Activated CD8-positive, alpha-beta memory T cell treated with anti-CD3 and anti-CD28 coated beads, Interleukin-2, amount 10 ng/mL, durations not matched to agents 7 days and 5 days (primary cell): ENCODE data around the gene PIH1D2. TPM values are rescaled to one million over a fixed set of nuclear protein-coding genes. Genes with fewer than 3 reads are reported as not detected.
"Not testable (repeated sequence)": the region's sequence is repeated elsewhere in the genome, so short reads cannot be mapped to it uniquely, and the experiment has no call there.

Experiments used
- ATAC-seq: fragments of 150-1000 bp; cut with Tn5 transposase; one replicate; pipeline ENCODE4 v1.10.0; 2021; ENCODE audit warnings: moderate library complexity
- CTCF ChIA-PET: fragments of 350-600 bp; sonication (Branson Sonifier 250); formaldehyde crosslinking; loops from one replicate; lab custom pipeline; 2021; ENCODE audit warnings: antibody characterized with exemption; lab: Charles Lee
- DNase-seq: peaks from one replicate; pipeline ENCODE4 v3.0.0-alpha.2; 2020
- H3K27ac Mint-ChIP-seq: one replicate; pipeline ENCODE4 v1.8.0; 2021; ENCODE audit warnings: mild to moderate bottlenecking, mixed read lengths
- H3K27me3 Mint-ChIP-seq: one replicate; pipeline ENCODE4 v1.8.0; 2021; ENCODE audit warnings: mixed read lengths
- H3K36me3 Mint-ChIP-seq: one replicate; pipeline ENCODE4 v1.8.0; 2021; ENCODE audit warnings: mild to moderate bottlenecking, mixed read lengths
- H3K4me1 Mint-ChIP-seq: one replicate; pipeline ENCODE4 v1.8.0; 2021; ENCODE audit warnings: mixed read lengths
- H3K4me3 Mint-ChIP-seq: one replicate; pipeline ENCODE4 v1.8.0; 2021; ENCODE audit warnings: mild to moderate bottlenecking, moderate library complexity, mixed read lengths
- H3K9me3 Mint-ChIP-seq: one replicate; pipeline ENCODE4 v1.8.0; 2022; ENCODE audit warnings: low read depth, mixed read lengths
- total RNA-seq, 2 experiments: library from RNA; stranded (reverse); gene quantifications; one replicate each; pipeline ENCODE4 v1.2.3, GENCODE V29; 2021

Gene PIH1D2
- total RNA-seq, 2 experiments from 2014 or later: 0.49 TPM; not detected in 1

- H3K9me3 Mint-ChIP-seq: no peaks in the 10 kb centered on the region
- no peak overlapping the region for H3K4me3 Mint-ChIP-seq
- CTCF ChIA-PET: interaction anchor here (1.2 kb wide), 1 partner anchor 17 kb away, joined by 4 read pairs; no protein-coding TSS in a partner anchor
- ATAC-seq: no peak
- DNase-seq: no peak
- H3K4me1 Mint-ChIP-seq: no peaks in the 10 kb centered on the region
- no peak overlapping the region for H3K27ac Mint-ChIP-seq
- H3K36me3 Mint-ChIP-seq: peaks cover 20% of the 10 kb centered on the region
- H3K27me3 Mint-ChIP-seq: no peaks in the 10 kb centered on the region
These were observed 22.4 kb upstream of the PIH1D2 start for GRCh38 chr11:112096194-112096593.

- H3K4me3 Mint-ChIP-seq, H3K4me1 Mint-ChIP-seq, H3K27me3 Mint-ChIP-seq, ATAC-seq, H3K27ac Mint-ChIP-seq, H3K9me3 Mint-ChIP-seq, DNase-seq: not testable (repeated sequence)
- peaks cover 26% of the 10 kb centered on the region for H3K36me3 Mint-ChIP-seq
- CTCF ChIA-PET: interaction anchor here (0.7 kb wide), 1 partner anchor 9 kb away, joined by 3 read pairs; the partner anchor contains the start of genes SDHD and TIMM8B
These were observed 21.5 kb upstream of the PIH1D2 start for GRCh38 chr11:112095302-112095701.

- H3K4me1 Mint-ChIP-seq: peaks cover 58% of the 10 kb centered on the region
- H3K27ac Mint-ChIP-seq: peak overlapping the region; percentile 92
- H3K4me3 Mint-ChIP-seq: peak overlapping the region; percentile 94
- no peaks in the 10 kb centered on the region for H3K9me3 Mint-ChIP-seq
- H3K36me3 Mint-ChIP-seq: peaks cover 67% of the 10 kb centered on the region
- no peaks in the 10 kb centered on the region for H3K27me3 Mint-ChIP-seq
- CTCF ChIA-PET: interaction anchor here (1.0 to 2.1 kb wide), 5 partner anchors 8 to 310 kb away, joined by 3 to 12 read pairs (median 5); partner anchors contain the start of genes NKAPD1 and PIH1D2
- ATAC-seq (no peak), DNase-seq (no peak)
These were observed 13.4 kb upstream of the PIH1D2 start for GRCh38 chr11:112087212-112087611.

- DNase-seq (peak; percentile 97), ATAC-seq (peak; percentile 89)
- H3K27me3 Mint-ChIP-seq: no peaks in the 10 kb centered on the region
- H3K4me1 Mint-ChIP-seq: peaks cover 60% of the 10 kb centered on the region
- peaks cover 65% of the 10 kb centered on the region for H3K36me3 Mint-ChIP-seq
- peak within 1 kb of the TSS; percentile 94 for H3K4me3 Mint-ChIP-seq
- H3K27ac Mint-ChIP-seq: peak within 1 kb of the TSS; percentile 92
- CTCF ChIA-PET: interaction anchor here (0.7 to 2.1 kb wide), 7 partner anchors 8 to 310 kb away, joined by 3 to 12 read pairs (median 3); partner anchors contain the start of genes NKAPD1 and PIH1D2
- no peaks in the 10 kb centered on the region for H3K9me3 Mint-ChIP-seq
These were observed 12.8 kb upstream of the PIH1D2 start, which contains the start of the genes SDHD and TIMM8B for GRCh38 chr11:112086422-112087191. SDHD (plus strand) TSS chr11:112086873; CDS start chr11:112086908, 35 bp downstream. TIMM8B (minus strand) TSS chr11:112086756; CDS start chr11:112086723, 33 bp downstream.

GRCh38 chr11:112085822-112086421, 12.1 kb upstream of the PIH1D2 start:
- Mint-ChIP-seq H3K4me3 (peak overlapping the region; percentile 94), H3K27me3 (no peaks in the 10 kb centered on the region), H3K4me1 (peaks cover 62% of the 10 kb centered on the region), H3K36me3 (peaks cover 61% of the 10 kb centered on the region), H3K27ac (peak overlapping the region; percentile 92), H3K9me3 (no peaks in the 10 kb centered on the region)
- ATAC-seq (peak; percentile 54), DNase-seq (peak; percentile 71)
- CTCF ChIA-PET: interaction anchor here (0.7 to 2.1 kb wide), 6 partner anchors 9 to 194 kb away, joined by 3 to 12 read pairs (median 4); partner anchors contain the start of genes NKAPD1 and PIH1D2

- DNase-seq (peak; percentile 61), ATAC-seq (peak; percentile 13)
- Mint-ChIP-seq H3K36me3 (peaks cover 54% of the 10 kb centered on the region), H3K9me3 (no peaks in the 10 kb centered on the region), H3K27ac (peak overlapping the region; percentile 67), H3K4me3 (no peak overlapping the region), H3K27me3 (no peaks in the 10 kb centered on the region), H3K4me1 (peaks cover 46% of the 10 kb centered on the region)
- CTCF ChIA-PET: interaction anchor here (1.2 to 1.3 kb wide), 2 partner anchors 8 to 31 kb away, joined by 3 to 5 read pairs; no protein-coding TSS in a partner anchor
These were observed 8.9 kb upstream of the PIH1D2 start for GRCh38 chr11:112082729-112083128.

- DNase-seq (no peak), ATAC-seq (no peak)
- no peaks in the 10 kb centered on the region for H3K27me3 Mint-ChIP-seq
- peaks cover 1% of the 10 kb centered on the region for H3K4me1 Mint-ChIP-seq
- no peak overlapping the region for H3K4me3 Mint-ChIP-seq
- no peak overlapping the region for H3K27ac Mint-ChIP-seq
- H3K36me3 Mint-ChIP-seq: peaks cover 17% of the 10 kb centered on the region
- CTCF ChIA-PET: interaction anchor here (0.6 to 1.0 kb wide), 2 partner anchors 9 to 1631 kb away, joined by 3 to 4 read pairs; no protein-coding TSS in a partner anchor
- H3K9me3 Mint-ChIP-seq: no peaks in the 10 kb centered on the region
These were observed 10.9 kb downstream of the PIH1D2 start for GRCh38 chr11:112062923-112063322.

GRCh38 chr11:112058103-112058502, 15.7 kb downstream of the PIH1D2 start:
- DNase-seq (no peak), ATAC-seq (no peak)
- H3K4me3 Mint-ChIP-seq: no peak overlapping the region
- H3K27ac Mint-ChIP-seq: no peak overlapping the region
- no peaks in the 10 kb centered on the region for H3K27me3 Mint-ChIP-seq
- H3K36me3 Mint-ChIP-seq: peaks cover 46% of the 10 kb centered on the region
- no peaks in the 10 kb centered on the region for H3K9me3 Mint-ChIP-seq
- CTCF ChIA-PET: no interaction called here
- H3K4me1 Mint-ChIP-seq: peaks cover 18% of the 10 kb centered on the region

- H3K9me3 Mint-ChIP-seq: no peaks in the 10 kb centered on the region
- H3K4me3 Mint-ChIP-seq: peak overlapping the region; percentile 25
- no peaks in the 10 kb centered on the region for H3K27me3 Mint-ChIP-seq
- peaks cover 47% of the 10 kb centered on the region for H3K36me3 Mint-ChIP-seq
- peak overlapping the region; percentile 64 for H3K27ac Mint-ChIP-seq
- CTCF ChIA-PET: no interaction called here
- DNase-seq (no peak), ATAC-seq (peak; percentile 57)
- peaks cover 18% of the 10 kb centered on the region for H3K4me1 Mint-ChIP-seq
These were observed 16.6 kb downstream of the PIH1D2 start for GRCh38 chr11:112057170-112057569.

- no peak for ATAC-seq
- no peak overlapping the region for H3K27ac Mint-ChIP-seq
- CTCF ChIA-PET: no interaction called here
- peaks cover 65% of the 10 kb centered on the region for H3K36me3 Mint-ChIP-seq
- H3K9me3 Mint-ChIP-seq: no peaks in the 10 kb centered on the region
- H3K27me3 Mint-ChIP-seq: no peaks in the 10 kb centered on the region
- no peak overlapping the region for H3K4me3 Mint-ChIP-seq
- H3K4me1 Mint-ChIP-seq: peaks cover 19% of the 10 kb centered on the region
- no peak for DNase-seq
These were observed 22.0 kb downstream of the PIH1D2 start for GRCh38 chr11:112051768-112052167.

- CTCF ChIA-PET: no interaction called here
- peaks cover 12% of the 10 kb centered on the region for H3K4me1 Mint-ChIP-seq
- ATAC-seq (no peak), DNase-seq (no peak)
- no peaks in the 10 kb centered on the region for H3K27me3 Mint-ChIP-seq
- no peak overlapping the region for H3K4me3 Mint-ChIP-seq
- H3K27ac Mint-ChIP-seq: no peak overlapping the region
- H3K9me3 Mint-ChIP-seq: no peaks in the 10 kb centered on the region
- peaks cover 66% of the 10 kb centered on the region for H3K36me3 Mint-ChIP-seq
These were observed 23.1 kb downstream of the PIH1D2 start for GRCh38 chr11:112050721-112051120.

GRCh38 chr11:112049777-112050176, 24.0 kb downstream of the PIH1D2 start:
- CTCF ChIA-PET: no interaction called here
- DNase-seq (no peak), ATAC-seq (no peak)
- H3K4me3 Mint-ChIP-seq: no peak overlapping the region
- no peak overlapping the region for H3K27ac Mint-ChIP-seq
- no peaks in the 10 kb centered on the region for H3K27me3 Mint-ChIP-seq
- no peaks in the 10 kb centered on the region for H3K9me3 Mint-ChIP-seq
- peaks cover 70% of the 10 kb centered on the region for H3K36me3 Mint-ChIP-seq
- H3K4me1 Mint-ChIP-seq: peaks cover 12% of the 10 kb centered on the region

- not testable (repeated sequence) for H3K27me3 Mint-ChIP-seq, H3K9me3 Mint-ChIP-seq, H3K4me3 Mint-ChIP-seq, DNase-seq, H3K27ac Mint-ChIP-seq, ATAC-seq
- CTCF ChIA-PET: interaction anchor here (0.6 to 0.7 kb wide), 2 partner anchors 176 to 269 kb away, joined by 3 read pairs; no protein-coding TSS in a partner anchor
- Mint-ChIP-seq H3K4me1 (peaks cover 14% of the 10 kb centered on the region), H3K36me3 (peaks cover 72% of the 10 kb centered on the region)
These were observed 25.6 kb downstream of the PIH1D2 start for GRCh38 chr11:112048256-112048655.
